Activated CD8-positive, alpha-beta T cell treated with anti-CD3 and anti-CD28 coated beads, Interleukin-2, amount 10 ng/mL, durations not matched to agents 7 days and 5 days (primary cell): ENCODE data around the gene WBP2NL. TPM values are rescaled to one million over a fixed set of nuclear protein-coding genes. Genes with fewer than 3 reads are reported as not detected.

Source experiments
- ATAC-seq: fragments of 150-1000 bp; cut with Tn5 transposase; one replicate; pipeline ENCODE4 v1.10.0; 2021; ENCODE audit warnings: moderate library complexity
- CTCF ChIA-PET: fragments of 350-600 bp; sonication (Branson Sonifier 250); formaldehyde crosslinking; loops from one replicate; lab custom pipeline; 2021; ENCODE audit warnings: antibody characterized with exemption; lab: Charles Lee
- POLR2A ChIA-PET: fragments of 350-600 bp; sonication (Branson Sonifier 250); formaldehyde crosslinking; loops from one replicate; lab custom pipeline; 2021; ENCODE audit warnings: antibody characterized with exemption; lab: Charles Lee
- DNase-seq: peaks from one replicate; pipeline ENCODE4 v3.0.0-alpha.2; 2020
- H3K27ac Mint-ChIP-seq: one replicate; pipeline ENCODE4 v1.8.0; 2021; ENCODE audit warnings: mild to moderate bottlenecking, mixed read lengths
- H3K27me3 Mint-ChIP-seq: one replicate; pipeline ENCODE4 v1.8.0; 2021; ENCODE audit warnings: low read depth, mixed read lengths
- H3K36me3 Mint-ChIP-seq: one replicate; pipeline ENCODE4 v1.8.0; 2021; ENCODE audit warnings: low read depth, mixed read lengths
- H3K4me1 Mint-ChIP-seq: one replicate; pipeline ENCODE4 v1.8.0; 2021; ENCODE audit warnings: low read depth, mixed read lengths
- H3K4me3 Mint-ChIP-seq: one replicate; pipeline ENCODE4 v1.8.0; 2021; ENCODE audit warnings: mild to moderate bottlenecking, mixed read lengths
- H3K9me3 Mint-ChIP-seq: one replicate; pipeline ENCODE4 v1.8.0; 2022; ENCODE audit warnings: mixed read lengths; ENCODE audit not compliant: insufficient read depth
- total RNA-seq, 2 experiments: library from RNA; stranded (reverse); gene quantifications; one replicate each; pipeline ENCODE4 v1.2.3, GENCODE V29; 2021

Gene WBP2NL
- total RNA-seq, 2 experiments from 2014 or later: 1.1 to 1.3 TPM

DNA sequence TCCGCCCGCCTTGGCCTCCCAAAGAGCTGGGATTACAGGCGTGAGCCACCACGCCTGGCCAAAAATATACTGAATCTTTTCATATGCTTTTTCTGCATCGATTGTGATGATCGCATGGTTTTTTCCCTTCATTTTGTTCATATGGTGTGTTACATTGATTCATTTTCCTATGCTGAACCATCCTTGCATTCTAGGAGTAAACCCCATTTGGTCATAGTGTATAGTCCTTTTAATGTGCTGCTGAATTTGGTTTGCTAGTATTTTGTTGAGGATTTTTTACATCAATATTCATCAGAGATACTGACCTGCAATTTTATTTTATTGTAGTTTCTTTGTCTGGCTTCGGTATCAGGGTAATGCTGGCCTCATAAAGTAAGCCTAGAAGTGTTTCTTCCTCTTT lies 12.2 kb downstream of the WBP2NL start:
- H3K9me3 Mint-ChIP-seq: peaks cover 21% of the 10 kb centered on the region
- H3K36me3 Mint-ChIP-seq: peaks cover 4% of the 10 kb centered on the region
- ATAC-seq (no peak), DNase-seq (no peak)
- H3K27me3 Mint-ChIP-seq: peaks cover 19% of the 10 kb centered on the region
- no peak overlapping the region for H3K4me3 Mint-ChIP-seq
- CTCF ChIA-PET: no interaction called here
- POLR2A ChIA-PET: no interaction called here
- no peak overlapping the region for H3K27ac Mint-ChIP-seq
- no peaks in the 10 kb centered on the region for H3K4me1 Mint-ChIP-seq

DNA sequence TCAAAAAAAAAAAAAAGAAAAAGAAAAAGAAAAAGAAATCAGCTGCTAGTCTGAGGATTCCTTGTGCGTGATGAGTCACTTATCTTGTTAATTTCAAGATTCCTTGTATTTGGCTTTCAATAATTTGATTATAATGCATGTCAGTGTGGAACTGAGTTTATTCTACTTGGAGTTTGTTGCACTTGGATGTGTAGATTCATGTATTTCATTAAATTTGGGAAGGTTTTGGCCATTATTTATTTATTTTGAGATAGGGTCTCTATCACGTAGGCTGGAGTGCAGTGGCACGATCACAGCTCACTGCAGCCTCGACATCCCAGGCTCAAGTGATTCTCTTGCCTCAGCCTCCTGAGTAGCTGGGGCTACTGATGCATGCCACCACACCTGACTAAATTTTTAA lies 14.8 kb downstream of the WBP2NL start:
- H3K9me3 Mint-ChIP-seq: peaks cover 21% of the 10 kb centered on the region
- H3K27me3 Mint-ChIP-seq: peaks cover 19% of the 10 kb centered on the region
- ChIA-PET CTCF (no interaction called here), POLR2A (no interaction called here)
- no peak for DNase-seq
- no peaks in the 10 kb centered on the region for H3K4me1 Mint-ChIP-seq
- H3K36me3 Mint-ChIP-seq: peaks cover 4% of the 10 kb centered on the region
- H3K4me3 Mint-ChIP-seq: no peak overlapping the region
- ATAC-seq: no peak
- no peak overlapping the region for H3K27ac Mint-ChIP-seq

DNA sequence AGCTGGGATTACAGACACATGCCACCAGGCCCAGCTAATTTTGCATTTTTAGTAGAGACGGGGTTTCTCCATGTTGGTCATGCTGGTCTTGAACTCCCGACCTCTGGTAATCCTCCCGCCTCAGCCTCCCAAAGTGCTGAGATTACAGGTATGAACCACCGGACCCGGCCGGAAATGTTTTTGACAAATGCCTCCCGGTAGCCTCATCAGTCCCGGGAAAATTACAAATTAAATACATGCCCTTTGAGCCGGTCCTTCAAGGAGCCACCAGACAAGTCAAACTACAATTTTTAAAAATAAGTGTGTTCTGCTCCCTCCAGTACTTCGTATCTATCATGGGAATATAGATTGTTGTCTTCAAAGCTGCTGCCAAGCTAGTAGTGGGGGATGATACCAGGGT lies 17.5 kb downstream of the WBP2NL start:
- no peak for DNase-seq
- CTCF ChIA-PET: interaction anchor here (1.2 to 2.0 kb wide), 3 partner anchors 9 to 17 kb away, joined by 3 to 6 read pairs (median 4); no protein-coding TSS in a partner anchor
- H3K9me3 Mint-ChIP-seq: peaks cover 4% of the 10 kb centered on the region
- H3K27ac Mint-ChIP-seq: no peak overlapping the region
- H3K4me1 Mint-ChIP-seq: no peaks in the 10 kb centered on the region
- POLR2A ChIA-PET: no interaction called here
- no peak overlapping the region for H3K4me3 Mint-ChIP-seq
- H3K27me3 Mint-ChIP-seq: peaks cover 28% of the 10 kb centered on the region
- no peak for ATAC-seq
- H3K36me3 Mint-ChIP-seq: no peaks in the 10 kb centered on the region

DNA sequence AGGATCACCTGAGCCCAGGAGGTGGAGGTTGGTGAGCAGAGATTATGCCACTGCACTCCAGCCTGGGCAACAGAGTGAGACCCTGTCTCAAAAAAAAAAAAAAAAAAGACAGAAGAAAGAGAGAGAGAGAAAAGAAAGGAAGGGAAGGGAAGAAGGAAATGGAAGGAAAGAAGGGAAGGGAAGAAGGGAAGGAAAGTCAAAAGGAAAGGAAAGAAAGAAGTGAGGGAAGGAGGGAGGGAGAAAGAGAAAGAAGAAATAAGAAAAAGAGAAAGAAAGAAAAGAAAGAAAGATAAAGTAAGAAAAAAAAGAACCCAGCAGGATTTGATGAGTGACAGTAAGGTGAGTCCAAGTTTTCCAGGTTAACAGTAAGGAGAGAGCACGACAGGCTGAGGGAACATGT lies 19.6 kb downstream of the WBP2NL start:
- Mint-ChIP-seq H3K4me3 (no peak overlapping the region), H3K4me1 (peaks cover 12% of the 10 kb centered on the region), H3K36me3 (peaks cover 5% of the 10 kb centered on the region), H3K27ac (no peak overlapping the region), H3K9me3 (no peaks in the 10 kb centered on the region), H3K27me3 (peaks cover 25% of the 10 kb centered on the region)
- ChIA-PET POLR2A (interaction anchor here (0.8 kb wide), 1 partner anchor 71 kb away, joined by 3 read pairs; no protein-coding TSS in a partner anchor), CTCF (interaction anchor here (0.6 kb wide), 1 partner anchor 397 kb away, joined by 3 read pairs; the partner anchor contains the start of gene XRCC6)
- DNase-seq: no peak
- ATAC-seq: no peak

DNA sequence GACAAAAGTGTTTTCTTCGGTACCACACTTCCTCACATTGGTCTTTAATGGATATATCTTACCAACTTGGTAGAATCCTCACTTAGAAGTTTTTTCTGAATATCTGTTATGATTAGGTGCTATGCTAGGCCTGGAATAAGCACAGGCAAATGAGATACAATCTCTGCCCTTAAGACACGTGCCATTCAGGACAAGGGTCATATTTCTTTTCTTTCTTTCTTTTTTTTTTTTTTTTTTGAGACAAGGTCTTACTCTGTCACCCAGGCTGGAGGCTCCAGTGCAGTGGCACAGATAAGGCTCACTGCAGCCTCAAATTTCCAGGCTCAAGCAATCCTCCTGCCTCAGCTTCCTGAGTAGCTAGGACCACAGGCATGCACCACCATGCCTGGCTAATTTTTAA lies 23.0 kb downstream of the WBP2NL start:
- DNase-seq: no peak
- ChIA-PET POLR2A (no interaction called here), CTCF (interaction anchor here (0.9 kb wide), 1 partner anchor 9 kb away, joined by 3 read pairs; no protein-coding TSS in a partner anchor)
- Mint-ChIP-seq H3K4me3 (no peak overlapping the region), H3K4me1 (peaks cover 15% of the 10 kb centered on the region), H3K9me3 (no peaks in the 10 kb centered on the region), H3K27ac (no peak overlapping the region), H3K27me3 (peaks cover 17% of the 10 kb centered on the region), H3K36me3 (peaks cover 5% of the 10 kb centered on the region)
- no peak for ATAC-seq

DNA sequence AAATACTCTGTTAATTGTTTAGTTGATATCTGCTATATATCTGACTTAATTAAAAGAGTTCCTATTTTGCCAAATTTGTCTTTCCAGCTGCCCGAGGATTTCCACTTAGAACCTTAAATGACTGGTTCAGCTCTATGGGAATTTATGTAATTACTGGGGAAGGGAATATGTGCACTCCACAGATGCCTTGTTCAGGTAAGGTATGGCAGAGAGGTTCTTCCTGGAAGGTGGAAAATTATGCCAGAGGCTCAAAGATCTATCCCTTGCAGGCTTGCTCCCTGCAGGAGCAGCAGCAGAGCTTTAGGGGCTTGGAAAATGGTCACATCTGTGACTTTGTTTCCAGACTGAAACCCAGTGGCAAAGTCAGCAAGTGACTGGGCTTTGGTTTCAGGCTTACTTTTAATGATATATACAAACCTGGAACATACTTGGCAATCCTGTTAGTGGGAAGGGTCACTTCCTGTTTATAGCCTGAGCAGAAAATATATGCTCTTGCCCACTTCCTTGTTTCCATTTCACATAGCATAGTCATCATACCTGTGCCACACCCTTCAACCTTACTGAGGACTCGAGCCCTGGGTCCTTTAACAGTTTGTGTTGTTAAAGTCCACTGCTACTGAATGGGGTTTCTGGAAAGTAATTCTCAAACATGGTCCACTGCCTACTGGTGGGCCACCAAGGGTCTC lies 23.7 kb downstream of the WBP2NL start:
- H3K4me3 Mint-ChIP-seq: no peak overlapping the region
- H3K27me3 Mint-ChIP-seq: peaks cover 11% of the 10 kb centered on the region
- H3K9me3 Mint-ChIP-seq: no peaks in the 10 kb centered on the region
- ATAC-seq (peak; percentile 44), DNase-seq (no peak)
- ChIA-PET POLR2A (no interaction called here), CTCF (interaction anchor here (0.9 kb wide), 1 partner anchor 10 kb away, joined by 3 read pairs; no protein-coding TSS in a partner anchor)
- H3K36me3 Mint-ChIP-seq: peaks cover 5% of the 10 kb centered on the region
- H3K27ac Mint-ChIP-seq: peak overlapping the region; percentile 67
- H3K4me1 Mint-ChIP-seq: peaks cover 15% of the 10 kb centered on the region

DNA sequence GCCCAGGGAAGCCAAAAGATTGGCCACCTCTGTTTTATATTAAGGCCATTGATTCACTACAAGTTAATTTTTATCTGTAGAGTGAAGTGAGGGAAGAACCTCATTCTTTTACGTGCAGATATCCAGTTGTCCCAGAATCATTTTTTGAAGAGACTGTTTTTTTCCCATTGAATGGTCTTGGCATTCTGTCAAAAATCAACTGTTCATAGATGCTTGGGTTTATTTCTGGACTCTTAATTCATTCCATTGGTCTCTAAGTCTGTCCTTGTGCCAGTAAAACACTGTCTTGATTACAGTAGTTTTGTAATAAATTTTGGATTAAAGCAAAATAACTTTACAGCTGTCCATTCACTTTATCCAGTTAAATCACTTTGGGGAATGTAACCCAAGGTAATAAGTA lies 26.8 kb downstream of the WBP2NL start:
- CTCF ChIA-PET: interaction anchor here (0.7 to 1.6 kb wide), 3 partner anchors 9 to 89 kb away, joined by 3 to 6 read pairs (median 3); no protein-coding TSS in a partner anchor

DNA sequence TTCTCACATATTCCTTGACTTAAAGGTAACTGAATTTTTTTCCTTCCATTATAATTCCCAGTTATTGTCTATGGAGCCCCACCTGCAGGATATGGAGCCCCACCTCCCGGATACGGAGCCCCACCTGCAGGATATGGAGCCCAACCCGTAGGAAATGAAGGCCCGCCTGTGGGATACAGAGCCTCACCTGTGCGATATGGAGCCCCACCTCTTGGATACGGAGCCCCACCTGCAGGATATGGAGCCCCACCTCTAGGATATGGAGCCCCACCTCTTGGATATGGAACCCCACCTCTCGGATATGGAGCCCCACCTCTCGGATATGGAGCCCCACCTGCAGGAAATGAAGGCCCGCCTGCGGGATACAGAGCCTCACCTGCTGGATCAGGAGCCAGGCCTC lies 28.1 kb downstream of the WBP2NL start:
- Mint-ChIP-seq H3K27ac (no peak overlapping the region), H3K36me3 (peaks cover 5% of the 10 kb centered on the region), H3K9me3 (no peaks in the 10 kb centered on the region), H3K27me3 (no peaks in the 10 kb centered on the region), H3K4me1 (peaks cover 30% of the 10 kb centered on the region), H3K4me3 (no peak overlapping the region)
- ChIA-PET POLR2A (interaction anchor here (1.5 kb wide), 1 partner anchor 63 kb away, joined by 4 read pairs; the partner anchor contains the start of gene NDUFA6), CTCF (interaction anchor here (1.0 kb wide), 1 partner anchor 11 kb away, joined by 3 read pairs; no protein-coding TSS in a partner anchor)
- no peak for ATAC-seq
- DNase-seq: no peak

More for the DNA sequence above, 26.8 kb downstream of the WBP2NL start:
- peaks cover 5% of the 10 kb centered on the region for H3K36me3 Mint-ChIP-seq
- H3K4me1 Mint-ChIP-seq: peaks cover 17% of the 10 kb centered on the region
- no peak overlapping the region for H3K4me3 Mint-ChIP-seq
- no peaks in the 10 kb centered on the region for H3K9me3 Mint-ChIP-seq
- no peaks in the 10 kb centered on the region for H3K27me3 Mint-ChIP-seq
- ATAC-seq (no peak), DNase-seq (no peak)
- POLR2A ChIA-PET: interaction anchor here (1.5 kb wide), 1 partner anchor 65 kb away, joined by 4 read pairs; the partner anchor contains the start of gene NDUFA6
- no peak overlapping the region for H3K27ac Mint-ChIP-seq

DNA sequence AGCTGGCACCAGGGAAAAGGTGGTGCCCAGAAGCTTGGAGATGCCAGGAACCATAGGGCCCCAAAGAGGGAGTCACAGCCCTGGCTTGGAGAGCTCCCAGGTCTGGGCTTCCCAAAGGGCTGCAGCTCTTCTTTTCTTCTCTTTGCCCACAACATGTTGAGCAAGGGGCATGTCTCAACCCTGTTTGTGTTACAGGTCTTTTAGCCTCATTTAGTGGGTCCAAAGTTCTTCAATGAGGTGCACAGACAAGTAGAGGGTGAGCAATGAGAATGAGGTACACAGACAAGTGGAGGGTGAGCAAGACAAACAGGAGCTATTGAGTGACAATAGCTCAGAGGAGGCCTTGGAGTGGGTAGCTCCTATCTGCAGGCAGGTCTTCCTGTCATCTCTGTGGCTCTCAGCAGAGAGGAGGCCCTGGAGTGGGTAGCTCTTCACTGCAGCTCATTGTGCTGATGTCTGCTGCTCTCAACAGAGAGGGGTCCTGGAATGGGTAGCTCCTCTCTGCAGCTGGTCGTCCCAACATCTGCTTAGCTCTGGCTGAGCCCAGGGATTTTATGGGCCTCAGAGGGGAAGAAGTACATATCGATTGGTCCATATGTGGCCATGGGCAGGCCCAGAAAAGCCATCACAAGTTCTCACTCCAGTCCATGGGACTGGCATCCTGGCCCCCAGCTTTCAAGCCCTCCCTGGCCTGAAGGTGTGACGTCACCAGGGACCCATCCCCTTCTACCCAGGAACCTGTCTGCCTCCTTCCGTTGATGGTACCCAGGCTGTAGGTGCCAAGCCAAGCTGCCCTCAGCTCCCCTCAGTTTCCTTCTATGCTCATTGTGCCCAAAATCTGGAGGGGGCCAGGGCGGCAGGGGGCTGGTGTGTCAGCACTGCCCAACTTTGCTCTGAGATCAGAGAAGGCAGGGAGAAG lies 34.9 kb downstream of the WBP2NL start:
- ATAC-seq (no peak), DNase-seq (no peak)
- Mint-ChIP-seq H3K27ac (no peak overlapping the region), H3K9me3 (peaks cover 9% of the 10 kb centered on the region), H3K27me3 (peaks cover 9% of the 10 kb centered on the region), H3K4me1 (peaks cover 19% of the 10 kb centered on the region), H3K36me3 (peaks cover 11% of the 10 kb centered on the region), H3K4me3 (no peak overlapping the region)
- ChIA-PET POLR2A (interaction anchor here (1.1 kb wide), 1 partner anchor 56 kb away, joined by 3 read pairs; no protein-coding TSS in a partner anchor), CTCF (interaction anchor here (1.2 to 1.4 kb wide), 2 partner anchors 17 to 402 kb away, joined by 3 to 4 read pairs; no protein-coding TSS in a partner anchor)

DNA sequence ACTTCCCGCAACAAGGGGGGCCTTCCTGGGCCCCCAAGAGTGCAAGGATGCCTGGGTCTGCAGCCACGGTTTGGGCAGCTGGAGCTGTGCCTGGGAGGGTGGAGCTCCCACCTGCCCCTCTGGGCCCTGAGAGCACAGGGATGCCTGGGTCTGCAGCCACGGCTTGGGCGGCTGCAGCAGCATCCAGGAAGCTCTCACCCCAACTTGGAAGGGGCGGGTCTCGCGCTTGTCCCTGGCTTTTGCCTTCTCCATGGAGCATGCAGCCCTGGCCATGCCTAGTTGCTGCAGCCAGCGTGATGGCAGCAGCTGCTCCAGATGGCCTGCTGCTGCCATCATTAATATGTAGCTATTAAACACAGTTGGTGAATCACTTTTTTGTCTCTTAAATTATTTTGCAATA lies 36.7 kb downstream of the WBP2NL start:
- H3K36me3 Mint-ChIP-seq: peaks cover 11% of the 10 kb centered on the region
- H3K4me3 Mint-ChIP-seq: no peak overlapping the region
- no peak for DNase-seq
- H3K27ac Mint-ChIP-seq: no peak overlapping the region
- peaks cover 18% of the 10 kb centered on the region for H3K4me1 Mint-ChIP-seq
- peaks cover 11% of the 10 kb centered on the region for H3K27me3 Mint-ChIP-seq
- ATAC-seq: no peak
- ChIA-PET POLR2A (no interaction called here), CTCF (no interaction called here)
- H3K9me3 Mint-ChIP-seq: peaks cover 9% of the 10 kb centered on the region

DNA sequence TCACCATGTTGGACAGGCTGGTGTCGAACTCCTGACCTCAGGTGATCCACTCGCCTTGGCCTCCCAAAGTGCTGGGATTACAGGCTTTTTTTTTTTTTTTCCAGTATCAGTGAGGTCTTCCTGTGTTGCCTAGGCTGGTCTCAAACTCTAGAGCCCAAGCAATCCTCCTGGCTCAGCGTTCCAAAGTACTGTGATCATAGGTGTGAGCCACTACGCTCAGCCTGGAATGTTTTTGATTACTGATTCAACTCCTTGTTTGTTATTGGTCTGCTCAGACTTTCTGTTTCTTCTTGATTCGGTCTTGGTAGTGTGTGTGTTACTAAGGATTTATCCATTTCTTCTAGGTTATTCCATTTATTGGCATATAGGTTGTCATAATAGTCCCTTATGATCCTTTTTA lies 40.7 kb downstream of the WBP2NL start:
- peaks cover 29% of the 10 kb centered on the region for H3K9me3 Mint-ChIP-seq
- CTCF ChIA-PET: no interaction called here
- H3K27ac Mint-ChIP-seq: no peak overlapping the region
- DNase-seq (no peak), ATAC-seq (no peak)
- no peak overlapping the region for H3K4me3 Mint-ChIP-seq
- H3K4me1 Mint-ChIP-seq: no peaks in the 10 kb centered on the region
- POLR2A ChIA-PET: no interaction called here
- peaks cover 11% of the 10 kb centered on the region for H3K27me3 Mint-ChIP-seq
- peaks cover 9% of the 10 kb centered on the region for H3K36me3 Mint-ChIP-seq
